GM18868 (cell line): Measurements from ENCODE around the gene SCN5A.

Experiments
- ATAC-seq: cut with Tn5 transposase; IDR thresholded peaks from one replicate; pipeline ENCODE4 v1.9.1; 2021; ENCODE audit warnings: mild to moderate bottlenecking, moderate library complexity; ENCODE audit not compliant: unreplicated experiment

The SCN5A gene

GRCh38 chr3:38649500-38650247 lies at the start of gene SCN5A:
TSS of gene SCN5A (minus strand) at chr3:38649687. CDS start at chr3:38633307, 16,380 bp downstream.
- peak; percentile 60 for ATAC-seq

DNA sequence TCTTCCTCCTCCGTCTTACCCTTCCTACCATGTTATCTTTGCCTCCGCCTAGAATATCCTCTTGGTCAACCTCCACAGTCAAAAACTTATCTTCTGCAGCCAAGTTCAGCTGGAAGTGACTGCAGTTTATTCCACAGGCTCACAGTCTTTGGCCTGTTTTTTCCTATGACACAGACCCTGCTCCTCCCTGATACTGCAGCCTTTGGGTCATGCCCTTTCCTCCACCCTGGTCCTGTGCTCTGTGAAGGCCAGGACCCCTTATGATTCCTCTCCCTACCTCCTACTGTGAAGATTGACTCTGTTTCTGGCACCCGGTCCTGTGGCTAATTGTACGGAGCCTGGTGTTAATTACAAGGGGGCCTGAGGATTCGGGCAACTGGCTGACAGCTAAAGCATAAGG lies 49.3 kb upstream of the SCN5A start:
- no peak for ATAC-seq

DNA sequence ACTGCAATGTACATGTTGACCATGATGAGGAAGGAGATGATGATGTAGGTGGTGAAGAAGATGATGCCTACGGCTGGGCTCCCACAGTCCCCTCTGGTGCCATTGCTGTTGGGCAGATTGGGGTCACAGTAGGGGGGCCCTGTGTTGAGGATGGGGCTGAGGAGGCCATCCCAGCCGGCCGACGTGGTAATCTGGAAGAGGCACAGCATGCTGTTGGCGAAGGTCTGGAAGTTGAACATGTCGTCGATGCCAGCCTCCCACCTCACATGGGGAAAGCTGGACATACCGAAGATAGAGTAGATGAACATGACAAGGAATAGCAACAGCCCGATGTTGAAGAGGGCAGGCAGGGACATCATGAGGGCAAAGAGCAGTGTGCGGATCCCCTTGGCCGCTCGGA lies 48.6 kb upstream of the SCN5A start:
- ATAC-seq: no peak

GRCh38 chr3:38696034-38696433 lies 46.5 kb upstream of the SCN5A start:
- no peak for ATAC-seq

GRCh38 chr3:38690185-38690584 lies 40.7 kb upstream of the SCN5A start:
- no peak for ATAC-seq

GRCh38 chr3:38689774-38690173 lies 40.3 kb upstream of the SCN5A start:
- no peak for ATAC-seq

DNA sequence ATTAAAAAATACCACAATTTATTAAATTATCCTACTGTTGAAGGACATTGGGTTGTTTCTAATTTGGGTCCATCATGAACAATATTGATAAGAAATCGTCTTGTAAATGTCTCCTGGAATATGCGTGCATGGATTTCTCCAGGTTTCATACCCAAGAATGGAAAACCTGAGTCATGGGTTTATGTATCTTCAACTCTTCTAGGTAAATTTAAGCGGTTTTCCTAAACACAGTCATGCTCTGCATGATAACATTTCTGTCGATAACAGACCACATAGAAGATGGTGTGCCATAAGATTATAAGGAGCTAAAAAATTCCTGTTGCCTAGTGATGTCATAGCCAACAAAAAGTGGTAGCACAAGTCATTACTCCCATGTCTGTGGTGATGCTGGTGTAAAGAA lies 39.9 kb upstream of the SCN5A start:
- no peak for ATAC-seq

DNA sequence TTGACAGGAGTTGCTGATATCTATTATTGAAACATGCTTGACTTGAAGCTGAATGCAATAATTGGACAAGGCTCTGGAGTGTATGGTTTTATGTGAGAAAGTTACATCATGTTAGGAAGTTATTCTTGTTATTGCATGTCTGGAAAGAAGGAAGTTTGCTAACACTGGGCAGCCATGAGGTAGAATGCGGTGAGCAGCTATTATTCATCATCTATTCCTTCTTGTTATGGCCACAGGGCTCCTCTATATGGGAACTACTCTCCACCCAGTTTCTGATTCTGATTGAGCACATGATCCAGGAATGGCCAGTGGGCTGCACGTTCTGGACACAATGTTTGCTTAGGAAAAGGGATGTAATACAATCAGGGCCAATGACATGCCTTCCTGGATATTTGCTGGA lies 37.8 kb upstream of the SCN5A start:
- no peak for ATAC-seq

DNA sequence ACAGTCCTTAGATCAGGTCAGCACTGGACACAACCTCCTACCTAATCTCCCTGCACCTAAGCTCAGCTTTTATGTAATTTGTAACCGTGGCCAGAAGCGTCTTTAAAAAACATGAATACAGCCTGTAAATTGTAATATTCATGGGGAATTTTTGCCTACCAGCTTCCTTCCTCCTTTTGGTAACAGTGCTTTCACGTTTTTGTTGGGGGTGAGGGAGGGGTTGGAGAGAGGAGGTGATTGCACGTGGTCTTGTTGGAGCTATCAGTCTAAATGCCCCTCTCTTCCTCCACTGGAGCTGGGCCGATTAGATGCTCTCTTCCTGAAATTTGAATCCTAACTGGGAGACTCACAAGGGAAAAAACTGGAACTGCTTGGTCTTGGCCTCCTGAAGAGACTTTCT lies 35.1 kb upstream of the SCN5A start:
- no peak for ATAC-seq

- no peak for ATAC-seq
These were observed 20.2 kb upstream of the SCN5A start for GRCh38 chr3:38669668-38670067.

DNA sequence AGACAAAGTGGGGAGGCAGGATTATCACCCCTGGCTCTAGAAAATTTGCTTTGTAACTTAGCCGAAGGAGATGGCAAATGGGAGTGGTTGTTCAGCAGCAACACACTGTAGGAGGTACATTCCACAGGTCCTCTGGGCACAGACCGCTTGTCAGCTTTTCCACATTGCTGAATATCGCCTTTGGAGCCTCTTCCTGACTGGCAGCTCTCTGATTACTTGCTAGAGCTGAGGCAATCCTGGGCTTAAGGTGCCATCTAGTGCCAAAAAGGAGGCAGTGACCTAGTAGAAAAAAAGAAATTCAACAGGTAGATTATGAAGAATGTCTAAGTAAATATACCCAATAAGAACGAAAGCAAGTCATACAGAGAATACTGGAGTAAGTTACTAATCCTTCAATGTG lies 13.1 kb upstream of the SCN5A start:
- no peak for ATAC-seq

DNA sequence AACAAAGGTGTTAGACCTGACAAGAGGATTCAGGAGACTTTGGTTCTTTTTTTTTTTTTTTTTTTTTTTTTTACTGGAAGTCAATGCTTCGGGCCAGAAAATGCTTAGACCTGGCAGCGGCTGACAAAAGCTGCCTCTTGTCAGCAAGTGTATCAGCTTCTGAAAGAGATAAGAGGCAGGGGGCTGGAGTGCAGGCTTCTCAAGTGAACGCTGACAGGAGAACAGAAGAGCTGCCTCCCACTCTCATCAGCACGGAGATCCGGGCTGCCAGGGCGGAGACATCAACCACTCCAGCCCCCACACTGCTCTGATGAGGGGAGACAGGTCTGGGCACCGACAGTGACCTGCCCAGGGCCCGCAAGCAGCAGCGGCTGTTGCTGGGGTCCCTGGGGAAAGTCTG lies 9.4 kb upstream of the SCN5A start:
- ATAC-seq: no peak

DNA sequence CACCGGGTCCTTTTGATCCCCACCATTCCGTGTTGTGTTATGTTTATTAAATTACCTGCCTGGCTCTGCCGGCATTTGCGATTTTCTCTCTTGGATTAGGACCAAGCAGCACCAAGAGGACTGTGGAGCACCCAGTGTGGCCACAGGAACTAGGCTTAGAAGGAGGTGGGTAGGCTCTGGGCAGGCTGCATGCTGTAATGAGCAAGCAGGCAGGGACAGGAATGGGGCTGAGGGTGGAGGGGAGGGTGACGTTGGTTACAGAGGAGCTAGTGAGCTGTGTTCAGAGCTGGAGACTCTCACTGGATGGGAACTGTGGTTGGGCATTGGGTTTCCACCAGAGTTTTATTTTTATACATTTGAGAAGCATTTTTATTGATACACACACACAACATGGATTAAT lies 7.9 kb upstream of the SCN5A start:
- ATAC-seq: no peak

GRCh38 chr3:38655708-38656300 lies 6.3 kb upstream of the SCN5A start:
- ATAC-seq: peak; percentile 45

DNA sequence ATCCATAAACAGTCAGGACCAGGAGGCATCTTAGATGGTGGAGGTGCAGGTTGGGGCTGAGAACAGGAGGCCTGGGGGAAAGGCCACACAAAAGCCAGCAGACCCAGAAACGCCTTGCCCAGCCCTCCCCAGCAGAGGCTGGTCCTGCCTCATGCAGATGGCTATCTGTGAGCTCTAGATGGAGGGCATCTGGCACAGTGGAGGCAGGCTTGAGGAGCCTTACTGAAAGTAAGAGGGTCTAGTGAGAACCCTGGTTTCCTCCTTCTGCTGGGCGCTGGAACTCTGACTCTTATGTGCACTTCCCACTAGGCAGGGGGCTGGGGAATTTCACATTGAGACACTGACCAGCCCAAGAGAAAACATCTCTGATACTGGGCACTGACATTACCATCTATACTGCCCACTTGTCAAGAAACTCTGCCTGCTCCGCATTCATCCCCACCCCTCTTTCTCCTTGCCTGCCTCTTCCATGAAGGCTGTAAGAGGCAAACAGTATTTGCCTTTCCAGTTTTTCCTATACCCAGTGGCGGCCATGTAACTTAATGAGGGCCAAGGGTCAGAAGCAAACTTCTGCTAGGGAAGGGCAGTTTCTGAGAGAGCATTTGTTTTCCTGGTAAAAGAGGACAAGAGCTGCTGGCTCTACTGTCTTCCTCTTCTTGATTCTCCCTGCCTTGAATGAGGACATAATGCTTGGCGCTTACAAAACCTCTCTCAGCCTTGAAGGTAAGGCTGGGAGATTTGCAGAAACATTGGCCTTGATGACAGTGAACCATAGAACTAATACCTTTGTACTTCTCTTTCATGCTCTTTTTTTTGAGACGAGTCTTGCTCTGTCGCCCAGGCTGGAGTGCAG lies 4.4 kb upstream of the SCN5A start:
- ATAC-seq: no peak

DNA sequence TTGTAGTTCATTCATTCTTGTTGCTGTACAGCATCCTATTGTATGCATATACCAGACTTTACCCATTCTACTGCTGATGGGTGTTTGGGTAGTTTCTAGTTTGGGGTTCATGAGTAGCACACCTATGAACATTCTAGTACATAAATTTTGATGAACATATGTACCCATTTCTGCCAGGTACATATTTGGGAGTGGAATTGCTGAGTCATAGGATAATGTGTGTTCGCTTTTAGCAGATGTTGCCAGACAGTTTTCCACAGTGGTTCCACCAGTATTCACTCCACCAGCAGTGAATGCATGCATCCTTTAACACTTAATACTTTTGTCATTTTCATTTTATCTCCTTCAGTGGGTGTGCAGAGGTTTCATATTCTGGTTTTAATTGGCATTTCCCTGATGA lies 3.4 kb upstream of the SCN5A start:
- no peak for ATAC-seq

GRCh38 chr3:38651153-38651789 lies 1.8 kb upstream of the SCN5A start:
- ATAC-seq: peak; percentile 72

- no peak for ATAC-seq
These were observed 913 bp upstream of the SCN5A start for GRCh38 chr3:38650248-38650951.

- ATAC-seq: no peak
These were observed 608 bp downstream of the SCN5A start for GRCh38 chr3:38648659-38649499.
